HG02943 (cell line): ENCODE data around the gene DPYSL5.

ENCODE experiments used
- ATAC-seq: cut with Tn5 transposase; IDR thresholded peaks from one replicate; pipeline ENCODE4 v1.9.1; 2021; ENCODE audit warnings: mild to moderate bottlenecking, low read depth, moderate library complexity; ENCODE audit not compliant: unreplicated experiment

DPYSL5 gene

GRCh38 chr2:26982102-26982742 is 134.3 kb downstream of the DPYSL5 start:
- ATAC-seq: no peak

- ATAC-seq: no peak
Measured at GRCh38 chr2:26983746-26984145, 135.8 kb downstream of the DPYSL5 start.

- no peak for ATAC-seq
Measured at GRCh38 chr2:26985807-26986206, 137.9 kb downstream of the DPYSL5 start.

GRCh38 chr2:26986576-26986975 is 138.6 kb downstream of the DPYSL5 start:
- ATAC-seq: no peak

- no peak for ATAC-seq
Measured at GRCh38 chr2:26988058-26988860, 140.3 kb downstream of the DPYSL5 start.

- ATAC-seq: no peak
Measured at GRCh38 chr2:26989156-26989555, 141.2 kb downstream of the DPYSL5 start.

GRCh38 chr2:26991717-26992116 is 143.8 kb downstream of the DPYSL5 start:
- ATAC-seq: no peak

- no peak for ATAC-seq
Measured at GRCh38 chr2:26993768-26994167, 145.8 kb downstream of the DPYSL5 start.

- ATAC-seq: no peak
Measured at GRCh38 chr2:26994983-26995382, 147.1 kb downstream of the DPYSL5 start.

- ATAC-seq: no peak
Measured at GRCh38 chr2:26997394-26997793, 149.5 kb downstream of the DPYSL5 start.

- no peak for ATAC-seq
Measured at GRCh38 chr2:26998323-26998722, 150.4 kb downstream of the DPYSL5 start.
